Dendritic cell treated with granulocyte-macrophage colony-stimulating factor and Interleukin-4, amounts not matched to agents 40 ng/mL and 50 ng/mL, for 4 days (primary cell): ENCODE results near the gene DMRTC2.

Experiments
- H3K27ac Mint-ChIP-seq: one replicate; pipeline ENCODE4 v1.8.0; 2022; ENCODE audit warnings: mild to moderate bottlenecking, mixed read lengths
- H3K27me3 Mint-ChIP-seq: one replicate; pipeline ENCODE4 v1.8.0; 2022; ENCODE audit warnings: mild to moderate bottlenecking, mixed read lengths
- H3K36me3 Mint-ChIP-seq: one replicate; pipeline ENCODE4 v1.8.0; 2022; ENCODE audit warnings: low read depth, mixed read lengths
- H3K4me1 Mint-ChIP-seq: one replicate; pipeline ENCODE4 v1.8.0; 2022; ENCODE audit warnings: low read depth, mixed read lengths
- H3K4me3 Mint-ChIP-seq: one replicate; pipeline ENCODE4 v1.8.0; 2022; ENCODE audit warnings: mild to moderate bottlenecking, moderate library complexity, mixed read lengths
- H3K9me3 Mint-ChIP-seq: one replicate; pipeline ENCODE4 v1.8.0; 2022; ENCODE audit warnings: mixed read lengths
- intact Hi-C: fragments of 100-400 bp; cut with micrococcal nuclease; formaldehyde crosslinking; loops from one replicate; pipeline ENCODE4 v1.15.0; 2022

DMRTC2 gene

GRCh38 chr19:41853768-41854167 is 8.9 kb downstream of the DMRTC2 start:
- Mint-ChIP-seq H3K27me3 (peaks cover 22% of the 10 kb centered on the region), H3K9me3 (no peaks in the 10 kb centered on the region), H3K4me1 (peaks cover 5% of the 10 kb centered on the region), H3K36me3 (no peaks in the 10 kb centered on the region), H3K4me3 (no peak overlapping the region), H3K27ac (no peak overlapping the region)
- intact Hi-C loops, result no loop called here

GRCh38 chr19:41859213-41859617 is 14.4 kb downstream of the DMRTC2 start:
- intact Hi-C loops, result loop anchor here (5.0 kb wide), 1 partner anchor 98 kb away; the partner anchor contains the start of gene RABAC1
- H3K4me1 Mint-ChIP-seq, result peaks cover 42% of the 10 kb centered on the region
- H3K27me3 Mint-ChIP-seq, result peaks cover 3% of the 10 kb centered on the region
- H3K4me3 Mint-ChIP-seq, result peak overlapping the region; percentile 96
- no peaks in the 10 kb centered on the region for H3K9me3 Mint-ChIP-seq
- H3K27ac Mint-ChIP-seq, result peak overlapping the region; percentile 94
- H3K36me3 Mint-ChIP-seq, result peaks cover 44% of the 10 kb centered on the region

GRCh38 chr19:41859618-41860418 is 15.0 kb downstream of the DMRTC2 start, which contains the start of gene RPS19:
Gene RPS19 (plus strand): TSS chr19:41860255. CDS start chr19:41860775, 520 bp downstream.
- Mint-ChIP-seq H3K9me3 (no peaks in the 10 kb centered on the region), H3K27ac (peak within 1 kb of the TSS; percentile 94), H3K4me1 (peaks cover 47% of the 10 kb centered on the region), H3K27me3 (no peaks in the 10 kb centered on the region), H3K4me3 (peak within 1 kb of the TSS; percentile 96), H3K36me3 (peaks cover 50% of the 10 kb centered on the region)
- intact Hi-C loops, result loop anchor here (5.0 kb wide), 1 partner anchor 97 kb away; the partner anchor contains the start of gene RABAC1

- Mint-ChIP-seq H3K36me3 (peaks cover 57% of the 10 kb centered on the region), H3K27me3 (no peaks in the 10 kb centered on the region), H3K4me1 (peaks cover 51% of the 10 kb centered on the region), H3K27ac (peak overlapping the region; percentile 94), H3K4me3 (peak overlapping the region; percentile 96), H3K9me3 (no peaks in the 10 kb centered on the region)
- intact Hi-C loops, result no loop called here
Measured at GRCh38 chr19:41860419-41861115, 15.7 kb downstream of the DMRTC2 start.

GRCh38 chr19:41861116-41861768 is 16.4 kb downstream of the DMRTC2 start:
- no peaks in the 10 kb centered on the region for H3K27me3 Mint-ChIP-seq

GRCh38 chr19:41861846-41862245 is 17.0 kb downstream of the DMRTC2 start:
- no peaks in the 10 kb centered on the region for H3K27me3 Mint-ChIP-seq
- H3K9me3 Mint-ChIP-seq, result no peaks in the 10 kb centered on the region
- H3K27ac Mint-ChIP-seq, result peak overlapping the region; percentile 94
- peaks cover 62% of the 10 kb centered on the region for H3K4me1 Mint-ChIP-seq
- peak overlapping the region; percentile 40 for H3K4me3 Mint-ChIP-seq
- H3K36me3 Mint-ChIP-seq, result peaks cover 70% of the 10 kb centered on the region
- intact Hi-C loops, result no loop called here

More at GRCh38 chr19:41861116-41861768, 16.4 kb downstream of the DMRTC2 start:
- peaks cover 64% of the 10 kb centered on the region for H3K36me3 Mint-ChIP-seq
- peaks cover 56% of the 10 kb centered on the region for H3K4me1 Mint-ChIP-seq
- intact Hi-C loops, result no loop called here
- H3K27ac Mint-ChIP-seq, result peak overlapping the region; percentile 94
- H3K4me3 Mint-ChIP-seq, result peak overlapping the region; percentile 96
- no peaks in the 10 kb centered on the region for H3K9me3 Mint-ChIP-seq

- intact Hi-C loops, result no loop called here
- H3K4me1 Mint-ChIP-seq, result peaks cover 69% of the 10 kb centered on the region
Measured at GRCh38 chr19:41862445-41862986, 17.7 kb downstream of the DMRTC2 start.

GRCh38 chr19:41863209-41863931 is 18.5 kb downstream of the DMRTC2 start:
- intact Hi-C loops, result no loop called here
- H3K27me3 Mint-ChIP-seq, result no peaks in the 10 kb centered on the region

More at GRCh38 chr19:41862445-41862986, 17.7 kb downstream of the DMRTC2 start:
- Mint-ChIP-seq H3K36me3 (peaks cover 77% of the 10 kb centered on the region), H3K4me3 (peak overlapping the region; percentile 40), H3K27ac (peak overlapping the region; percentile 85), H3K9me3 (no peaks in the 10 kb centered on the region), H3K27me3 (no peaks in the 10 kb centered on the region)

GRCh38 chr19:41864374-41864773 is 19.5 kb downstream of the DMRTC2 start:
- Mint-ChIP-seq H3K36me3 (peaks cover 95% of the 10 kb centered on the region), H3K27ac (peak overlapping the region; percentile 85), H3K4me1 (peaks cover 88% of the 10 kb centered on the region), H3K9me3 (no peaks in the 10 kb centered on the region), H3K4me3 (no peak overlapping the region), H3K27me3 (no peaks in the 10 kb centered on the region)
- intact Hi-C loops, result no loop called here

More at GRCh38 chr19:41863209-41863931, 18.5 kb downstream of the DMRTC2 start:
- Mint-ChIP-seq H3K9me3 (no peaks in the 10 kb centered on the region), H3K4me3 (peak overlapping the region; percentile 61), H3K36me3 (peaks cover 85% of the 10 kb centered on the region), H3K4me1 (peaks cover 78% of the 10 kb centered on the region), H3K27ac (peak overlapping the region; percentile 85)

- H3K9me3 Mint-ChIP-seq, result no peaks in the 10 kb centered on the region
- H3K36me3 Mint-ChIP-seq, result peaks cover 100% of the 10 kb centered on the region
Measured at GRCh38 chr19:41866284-41866683, 21.4 kb downstream of the DMRTC2 start.

GRCh38 chr19:41868120-41868988 is 23.5 kb downstream of the DMRTC2 start:
- intact Hi-C loops, result no loop called here
- H3K36me3 Mint-ChIP-seq, result peaks cover 95% of the 10 kb centered on the region
- H3K9me3 Mint-ChIP-seq, result no peaks in the 10 kb centered on the region
- peaks cover 94% of the 10 kb centered on the region for H3K4me1 Mint-ChIP-seq
- peak overlapping the region; percentile 47 for H3K27ac Mint-ChIP-seq
- H3K4me3 Mint-ChIP-seq, result no peak overlapping the region
- H3K27me3 Mint-ChIP-seq, result no peaks in the 10 kb centered on the region

More at GRCh38 chr19:41866284-41866683, 21.4 kb downstream of the DMRTC2 start:
- intact Hi-C loops, result no loop called here
- Mint-ChIP-seq H3K27me3 (no peaks in the 10 kb centered on the region), H3K4me3 (no peak overlapping the region), H3K4me1 (peaks cover 94% of the 10 kb centered on the region), H3K27ac (no peak overlapping the region)

GRCh38 chr19:41868989-41869300 is 24.1 kb downstream of the DMRTC2 start:
- Mint-ChIP-seq H3K27me3 (no peaks in the 10 kb centered on the region), H3K27ac (no peak overlapping the region), H3K4me1 (peaks cover 90% of the 10 kb centered on the region), H3K4me3 (no peak overlapping the region), H3K36me3 (peaks cover 90% of the 10 kb centered on the region), H3K9me3 (no peaks in the 10 kb centered on the region)
- intact Hi-C loops, result no loop called here
